ENCODE measurements around the gene RFXANK.

The RFXANK gene

GRCh38 chr19:19185853-19186740, 6.0 kb upstream of the RFXANK start:
- H3K4me3 ChIP-seq (ENCODE audit: low read depth, low read length): no peak overlapping the region
- TF ChIP-seq CTCF (IDR thresholded peaks at IDR 0.05; ENCODE audit: low read depth, low read length): peak; percentile 66

- TF ChIP-seq CTCF (IDR thresholded peaks at IDR 0.05; ENCODE audit: low read depth, low read length): no peak
- no peak overlapping the region for H3K4me3 ChIP-seq (ENCODE audit: low read depth, low read length)
These were observed 5.3 kb upstream of the RFXANK start for GRCh38 chr19:19186742-19187141.

- peak overlapping the region; percentile 99 for H3K4me3 ChIP-seq (ENCODE audit: low read depth, low read length)
- no peak for TF ChIP-seq CTCF (IDR thresholded peaks at IDR 0.05; ENCODE audit: low read depth, low read length)
These were observed 335 bp upstream of the RFXANK start for GRCh38 chr19:19191768-19192077.

GRCh38 chr19:19192910-19193423, 909 bp downstream of the RFXANK start:
- peak overlapping the region; percentile 99 for H3K4me3 ChIP-seq (ENCODE audit: low read depth, low read length)
- no peak for TF ChIP-seq CTCF (IDR thresholded peaks at IDR 0.05; ENCODE audit: low read depth, low read length)

- H3K4me3 ChIP-seq (ENCODE audit: low read depth, low read length): peak overlapping the region; percentile 99; the same call in 1 of the 2 replicates
- no peak for TF ChIP-seq CTCF (IDR thresholded peaks at IDR 0.05; ENCODE audit: low read depth, low read length)
These were observed 1.9 kb downstream of the RFXANK start for GRCh38 chr19:19193926-19194325.

- TF ChIP-seq CTCF (IDR thresholded peaks at IDR 0.05; ENCODE audit: low read depth, low read length): no peak
- H3K4me3 ChIP-seq (ENCODE audit: low read depth, low read length): peak overlapping the region; percentile 70
These were observed 9.9 kb downstream of the RFXANK start for GRCh38 chr19:19201697-19202630.
